Liver (tissue), 9 donors: Measurements from ENCODE around the gene IFNA13. TPM values are rescaled to one million over a fixed set of nuclear protein-coding genes. Genes with fewer than 3 reads are reported as not detected.

Experiments used
- DNase-seq: peaks from one replicate; pipeline ENCODE4 v3.0.0-alpha.2; 2017; ENCODE audit warnings: low spot score
- H3K27ac ChIP-seq, 2 donors: one replicate each; pipeline ENCODE4 v1.7.0; 2013; ENCODE audit warnings: inconsistent platforms in 2 of 2, low read length in 2 of 2, control low read depth in 1 of 2, low read depth in 1 of 2, mild to moderate bottlenecking in 1 of 2
- H3K27me3 ChIP-seq, 4 donors: one replicate each; pipeline versions ENCODE4 v1.6.1 to v1.7.0; 2013; ENCODE audit warnings: low read length in 3 of 4, inconsistent platforms in 1 of 4, mild to moderate bottlenecking in 1 of 4, moderate library complexity in 1 of 4; ENCODE audit not compliant: control insufficient read depth in 4 of 4, insufficient read depth in 4 of 4
- H3K36me3 ChIP-seq, 4 donors: one replicate each; pipeline versions ENCODE4 v1.6.1 to v1.7.0; 2013; ENCODE audit warnings: low read length in 3 of 4, mild to moderate bottlenecking in 3 of 4, low read depth in 1 of 4, moderate library complexity in 1 of 4; ENCODE audit not compliant: control insufficient read depth in 4 of 4, insufficient read depth in 3 of 4
- H3K4me1 ChIP-seq, 4 donors: one replicate each; pipeline versions ENCODE4 v1.6.1 to v1.7.0; 2013; ENCODE audit warnings: low read length in 3 of 4, mild to moderate bottlenecking in 3 of 4, moderate library complexity in 1 of 4; ENCODE audit not compliant: control insufficient read depth in 4 of 4, insufficient read depth in 4 of 4
- H3K4me3 ChIP-seq, 3 donors: one replicate each; pipeline versions ENCODE4 v1.6.1 to v1.7.0; 2013; ENCODE audit warnings: low read length in 3 of 3, control low read depth in 1 of 3, low read depth in 1 of 3, mild to moderate bottlenecking in 1 of 3
- H3K9ac ChIP-seq, 2 donors: one replicate each; pipeline ENCODE4 v1.7.0; 2013; ENCODE audit warnings: low read length in 2 of 2, mild to moderate bottlenecking in 2 of 2, moderate library complexity in 2 of 2, control low read depth in 1 of 2, low read depth in 1 of 2
- H3K9me3 ChIP-seq, 4 donors: one replicate each; pipeline versions ENCODE4 v1.6.1 to v1.7.0; 2013; ENCODE audit warnings: low read length in 3 of 4; ENCODE audit not compliant: control insufficient read depth in 4 of 4
- ATF3 ChIP-seq: IDR thresholded peaks from 2 replicates; pipeline ENCODE4 v1.6.1; 2016; ENCODE audit warnings: antibody characterized with exemption
- CTCF ChIP-seq: fragments of 150-350 bp; IDR thresholded peaks from 2 replicates; pipeline ENCODE4 v1.5.1; 2017; ENCODE audit warnings: improper control_type of control experiment, low read depth, low read length; ENCODE audit not compliant: missing input control
- HNF4A ChIP-seq, 2 donors: conservative IDR thresholded peaks; 2 replicates each; pipeline ENCODE4 v1.6.1; 2016; ENCODE audit warnings: antibody characterized with exemption in 2 of 2, mild to moderate bottlenecking in 2 of 2
- HNF4G ChIP-seq: IDR thresholded peaks from 2 replicates; pipeline ENCODE4 v1.6.1; 2016; ENCODE audit warnings: antibody characterized with exemption
- JUND ChIP-seq, 2 donors: IDR thresholded peaks; 2 replicates each; pipeline ENCODE4 v1.6.1; 2016; ENCODE audit warnings: antibody characterized with exemption in 2 of 2
- MAX ChIP-seq: IDR thresholded peaks from 2 replicates; pipeline ENCODE4 v1.6.1; 2016; ENCODE audit warnings: antibody characterized with exemption
- NR2F2 ChIP-seq: IDR thresholded peaks from 2 replicates; pipeline ENCODE4 v1.6.1; 2016; ENCODE audit warnings: antibody characterized with exemption
- RAD21 ChIP-seq, 2 donors: IDR thresholded peaks; 2 replicates each; pipeline ENCODE4 v1.6.1; 2016; ENCODE audit warnings: antibody characterized with exemption in 2 of 2, mild to moderate bottlenecking in 2 of 2
- REST ChIP-seq: IDR thresholded peaks from 2 replicates; pipeline ENCODE4 v1.6.1; 2016; ENCODE audit warnings: antibody characterized with exemption, mild to moderate bottlenecking
- SP1 ChIP-seq: IDR thresholded peaks from 2 replicates; pipeline ENCODE4 v1.6.1; 2018; ENCODE audit warnings: antibody characterized with exemption, mild to moderate bottlenecking
- TAF1 ChIP-seq: conservative IDR thresholded peaks from 2 replicates; pipeline ENCODE4 v1.6.1; 2016; ENCODE audit warnings: antibody characterized with exemption, mild to moderate bottlenecking
- YY1 ChIP-seq: IDR thresholded peaks from 2 replicates; pipeline ENCODE4 v1.6.1; 2016; ENCODE audit warnings: antibody characterized with exemption, mild to moderate bottlenecking
- ZBTB33 ChIP-seq: IDR thresholded peaks from 2 replicates; pipeline ENCODE4 v1.6.1; 2016; ENCODE audit warnings: antibody characterized with exemption
- WGBS: extraction: QIAGEN DNeasy Blood & Tissue Kit; methylation state at CpG from one replicate; pipeline ENCODE4 v1.1.7; 2013; 5-methylcytosine and 5-hydroxymethylcytosine counted together
- polyA plus RNA-seq, 2 donors: library from polyadenylated mRNA; stranded (reverse) in 1 of 2; unstranded in 1 of 2; fragments of 200-250 nt in 1 of 2; fragments of >200 nt in 1 of 2; fragmentation: Nextera tagmentation in 1 of 2; extraction: Ambion mirVana in 1 of 2; gene quantifications; one replicate each; pipeline versions ENCODE4 v1.2.1 to v1.2.3, GENCODE V29; 2013 to 2015
- total RNA-seq, 2 donors: library from RNA; depleted of rRNA; stranded (reverse); fragments of >200 nt; gene quantifications; one replicate each; pipeline ENCODE4 v1.2.3, GENCODE V29; 2014
- donor health status: healthy.
- donor health status: healthy.
- donor health status: healthy.
- donor health status: healthy.
- donor health status: healthy.

The IFNA13 gene
- total and polyA plus RNA-seq, 4 donors: not detected

GRCh38 chr9:21362287-21362686 lies 5.6 kb downstream of the IFNA13 start:
- H3K4me1 ChIP-seq: no peaks in the 10 kb centered on the region
- TF ChIP-seq REST: no peak
- no peak for TF ChIP-seq NR2F2
- TF ChIP-seq ZBTB33: no peak
- no peak for TF ChIP-seq RAD21 (IDR thresholded peaks at IDR 0.05)
- TF ChIP-seq YY1: no peak
- no peak for TF ChIP-seq MAX
- H3K36me3 ChIP-seq: no peaks in the 10 kb centered on the region
- 84% methylated on average over 8 of the region's 8 CpGs for WGBS
- H3K27me3 ChIP-seq: peaks cover 0 to 3% (median 0%) of the 10 kb centered on the region in 4 donors
- no peak overlapping the region for H3K4me3 ChIP-seq
- no peak for DNase-seq
- H3K9ac ChIP-seq: no peak overlapping the region
- H3K9me3 ChIP-seq: no peaks in the 10 kb centered on the region
- H3K27ac ChIP-seq: no peak overlapping the region

DNA sequence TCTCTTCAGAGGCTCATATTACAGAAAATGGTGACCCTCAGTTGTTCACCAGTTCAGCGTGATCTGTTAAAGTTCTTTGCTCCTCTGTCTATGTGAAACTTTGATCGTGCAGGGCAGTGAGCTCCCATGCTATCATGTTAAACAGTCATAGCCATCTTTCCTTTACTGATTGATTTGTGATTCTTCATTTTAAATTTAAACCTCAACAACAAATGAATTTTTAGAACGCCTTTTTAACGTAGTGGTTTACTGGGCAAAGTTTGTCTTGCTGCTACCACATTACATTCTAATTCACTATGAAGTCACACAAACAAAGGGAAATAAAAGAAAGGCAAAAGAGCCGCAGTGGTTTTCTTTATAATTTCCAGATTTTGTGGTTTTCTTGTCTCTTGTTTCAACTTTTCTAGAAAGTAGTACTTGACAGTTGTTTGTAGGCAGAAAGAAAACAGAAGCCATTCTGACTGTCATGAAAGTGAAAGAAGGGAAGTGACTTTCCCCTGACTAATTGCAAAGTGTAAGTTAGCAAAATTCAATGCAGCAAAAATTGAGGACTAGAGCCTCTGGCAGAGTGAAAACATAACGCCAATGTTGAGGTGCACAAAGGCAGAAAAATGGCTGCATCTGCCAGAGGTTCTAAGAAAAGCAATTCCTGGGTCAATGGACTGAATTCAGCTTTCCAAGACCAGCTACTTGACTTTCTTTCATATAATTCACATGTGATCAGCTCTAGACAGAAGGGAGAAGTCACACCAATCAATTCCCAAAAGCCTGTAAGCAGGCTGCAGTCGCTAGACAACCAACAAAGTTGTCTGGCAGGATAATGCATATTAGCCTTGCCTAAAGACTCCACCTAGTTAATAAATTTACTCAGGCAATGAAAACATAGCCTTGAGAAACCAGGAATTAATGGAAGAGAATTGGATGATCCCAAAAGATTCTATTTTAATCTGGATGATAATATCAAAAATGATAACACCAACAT lies 10.1 kb downstream of the IFNA13 start:
- no peak overlapping the region for H3K4me3 ChIP-seq
- H3K27ac ChIP-seq: no peak overlapping the region
- peaks cover 0 to 3% (median 0%) of the 10 kb centered on the region in 4 donors for H3K27me3 ChIP-seq
- H3K9me3 ChIP-seq: no peaks in the 10 kb centered on the region
- 62% methylated on average over 7 of the region's 7 CpGs for WGBS
- H3K4me1 ChIP-seq: no peaks in the 10 kb centered on the region
- TF ChIP-seq HNF4A (conservative IDR thresholded peaks at IDR 0.05): no peak
- H3K9ac ChIP-seq: no peak overlapping the region
- no peak for DNase-seq
- H3K36me3 ChIP-seq: no peaks in the 10 kb centered on the region

DNA sequence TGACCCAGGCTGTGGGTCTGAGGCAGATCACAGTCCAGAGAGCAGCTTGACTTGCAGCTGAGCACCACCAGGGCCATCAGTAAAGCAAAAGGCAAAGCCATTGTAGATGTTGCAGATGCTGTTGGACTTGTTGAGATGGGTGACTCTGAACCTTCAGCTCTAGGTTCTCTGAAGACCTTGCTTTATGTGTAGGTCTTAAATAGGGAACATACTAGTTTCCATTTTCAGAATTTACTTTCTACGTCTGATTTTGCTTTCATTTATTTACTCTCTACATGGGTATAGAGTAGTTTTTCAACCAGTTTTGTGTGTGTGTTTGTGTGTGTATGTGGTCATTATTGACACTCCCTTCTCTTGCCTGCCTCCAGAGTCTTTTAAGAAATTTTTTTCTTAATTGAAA lies 17.1 kb downstream of the IFNA13 start, which contains the start of gene IFNA6:
Gene IFNA6, minus strand, starts transcription at position 101 of the 400 bp plus-strand sequence. Its CDS starts 0 bp downstream, at position 101.
- Histone ChIP-seq H3K4me3 (no peak within 1 kb of the TSS), H3K9me3 (no peaks in the 10 kb centered on the region), H3K4me1 (no peaks in the 10 kb centered on the region), H3K27ac (no peak within 1 kb of the TSS), H3K27me3 (peaks cover 0 to 17% (median 3%) of the 10 kb centered on the region in 4 donors), H3K36me3 (no peaks in the 10 kb centered on the region), H3K9ac (no peak within 1 kb of the TSS)
- no peak for DNase-seq
- 85% methylated on average over 1 of the region's 1 CpG for WGBS
- TF ChIP-seq SP1 (no peak), HNF4A (conservative IDR thresholded peaks at IDR 0.05) (no peak), ATF3 (no peak), HNF4G (no peak), TAF1 (no peak), NR2F2 (no peak), REST (no peak), RAD21 (IDR thresholded peaks at IDR 0.05) (no peak), CTCF (no peak), YY1 (no peak), MAX (no peak), JUND (IDR thresholded peaks at IDR 0.05) (no peak)
